ENCODE results near the gene MCM10.
"Not testable (repeated sequence)": the region's sequence is repeated elsewhere in the genome, so short reads cannot be mapped to it uniquely, and the experiment has no call there.

MCM10 gene

GRCh38 chr10:13160934-13161856 lies at the start of gene MCM10:
Gene MCM10, plus strand, starts transcription at chr10:13161558. Its CDS starts 2,645 bp downstream, at chr10:13164203.
- DNase-seq, result peak; percentile 97

GRCh38 chr10:13113544-13113943 lies 47.8 kb upstream of the MCM10 start:
- DNase-seq, result no peak

- no peak for DNase-seq
These were observed 45.2 kb upstream of the MCM10 start for GRCh38 chr10:13115832-13116803.

- DNase-seq, result no peak
These were observed 43.2 kb upstream of the MCM10 start for GRCh38 chr10:13117841-13118783.

GRCh38 chr10:13118784-13119410 lies 42.5 kb upstream of the MCM10 start:
- no peak for DNase-seq

- DNase-seq, result no peak
These were observed 40.4 kb upstream of the MCM10 start for GRCh38 chr10:13120786-13121499.

GRCh38 chr10:13121500-13121854 lies 39.9 kb upstream of the MCM10 start:
- no peak for DNase-seq

- DNase-seq, result no peak
These were observed 24.7 kb upstream of the MCM10 start for GRCh38 chr10:13136651-13137050.

GRCh38 chr10:13139150-13139549 lies 22.2 kb upstream of the MCM10 start:
- no peak for DNase-seq

- no peak for DNase-seq
These were observed 21.7 kb upstream of the MCM10 start for GRCh38 chr10:13139676-13140075.

GRCh38 chr10:13140627-13141190 lies 20.6 kb upstream of the MCM10 start:
- no peak for DNase-seq

- no peak for DNase-seq
These were observed 17.6 kb upstream of the MCM10 start for GRCh38 chr10:13143766-13144165.

- no peak for DNase-seq
These were observed 16.5 kb upstream of the MCM10 start for GRCh38 chr10:13144814-13145213.

GRCh38 chr10:13146379-13146778 lies 15.0 kb upstream of the MCM10 start:
- DNase-seq, result no peak

GRCh38 chr10:13147161-13147560 lies 14.2 kb upstream of the MCM10 start:
- no peak for DNase-seq

- DNase-seq, result no peak
These were observed 9.1 kb upstream of the MCM10 start for GRCh38 chr10:13152296-13152695.

- not testable (repeated sequence) for DNase-seq
These were observed 5.5 kb upstream of the MCM10 start for GRCh38 chr10:13155860-13156259.

GRCh38 chr10:13158401-13158800 lies 3.0 kb upstream of the MCM10 start:
- DNase-seq, result peak; percentile 30

- DNase-seq, result no peak
These were observed 506 bp downstream of the MCM10 start for GRCh38 chr10:13161857-13162271.

- no peak for DNase-seq
These were observed 2.5 kb downstream of the MCM10 start for GRCh38 chr10:13163859-13164258.

GRCh38 chr10:13165177-13165576 lies 3.8 kb downstream of the MCM10 start:
- no peak for DNase-seq

Measured in CD4-positive, alpha-beta T cell treated with Interleukin-6 for 4 hours (primary cell).